T-helper 1 cell (primary cell): ENCODE results near the gene SAA1.
"Not testable (repeated sequence)": the region's sequence is repeated elsewhere in the genome, so short reads cannot be mapped to it uniquely, and the experiment has no call there.

ENCODE experiments used
- DNase-seq, 5 donors: peaks; one replicate each; pipeline ENCODE4 v3.0.0-alpha.2; 2012 to 2020
- total RNA-seq, 4 donors: gene quantifications; one replicate each; lab custom pipeline; 2026; lab: John Stamatoyannopoulos, UW

Gene SAA1
- 0 to 0.12 (median 0) reads per million in 4 donors for total RNA-seq

GRCh38 chr11:18265949-18266348, at the start of gene SAA1:
Gene SAA1, plus strand, starts transcription at chr11:18266264. Its CDS starts 624 bp downstream, at chr11:18266888.
- DNase-seq: no peak

GRCh38 chr11:18221274-18221876, 44.7 kb upstream of the SAA1 start:
- DNase-seq: no peak

GRCh38 chr11:18222814-18223421, 43.1 kb upstream of the SAA1 start:
- no peak for DNase-seq

GRCh38 chr11:18223591-18224387, 42.3 kb upstream of the SAA1 start:
- DNase-seq: no peak

- DNase-seq: no peak
These were observed 40.2 kb upstream of the SAA1 start for GRCh38 chr11:18225913-18226312.

GRCh38 chr11:18229501-18229900, 36.6 kb upstream of the SAA1 start:
- no peak for DNase-seq

- no peak for DNase-seq
These were observed 35.2 kb upstream of the SAA1 start for GRCh38 chr11:18230859-18231258.

GRCh38 chr11:18233912-18234311, 32.2 kb upstream of the SAA1 start:
- no peak for DNase-seq

- DNase-seq: no peak
These were observed 30.4 kb upstream of the SAA1 start for GRCh38 chr11:18235394-18236334.

- DNase-seq: no peak
These were observed 29.3 kb upstream of the SAA1 start, which contains the start of gene SAA4 for GRCh38 chr11:18236664-18237356. Gene SAA4, minus strand, starts transcription at chr11:18236802. Its CDS starts 876 bp downstream, at chr11:18235926.

GRCh38 chr11:18239655-18240054, 26.4 kb upstream of the SAA1 start:
- no peak for DNase-seq

GRCh38 chr11:18243783-18244362, 22.2 kb upstream of the SAA1 start:
- peak; percentile 17 to 77 (median 56) for DNase-seq

- DNase-seq: no peak
These were observed 20.7 kb upstream of the SAA1 start for GRCh38 chr11:18245396-18245795.

GRCh38 chr11:18246379-18247190, 19.5 kb upstream of the SAA1 start:
- DNase-seq: peak in 1 of 5 donors; percentile 73

GRCh38 chr11:18247191-18247581, 18.9 kb upstream of the SAA1 start:
- DNase-seq: not testable (repeated sequence)

- DNase-seq: no peak
These were observed 17.5 kb upstream of the SAA1 start, which contains the start of gene SAA2 for GRCh38 chr11:18248561-18248960. Gene SAA2, minus strand, starts transcription at chr11:18248668. Its CDS starts 657 bp downstream, at chr11:18248011.

- no peak for DNase-seq
These were observed 12.8 kb upstream of the SAA1 start for GRCh38 chr11:18253233-18253632.

- DNase-seq: no peak
These were observed 12.2 kb upstream of the SAA1 start for GRCh38 chr11:18253778-18254338.

- no peak for DNase-seq
These were observed 11.2 kb upstream of the SAA1 start for GRCh38 chr11:18254781-18255361.

- DNase-seq: no peak
These were observed 6.8 kb upstream of the SAA1 start for GRCh38 chr11:18259259-18259658.
